Endothelial cell of umbilical vein (primary cell): ENCODE data around the gene MROH8. TPM values are rescaled to one million over a fixed set of nuclear protein-coding genes. Genes with fewer than 3 reads are reported as not detected.

Source experiments
- BruUV-seq: library from RNA; stranded (reverse); fragments of 400-500 nt; replicated peaks from 2 replicates; lab custom pipeline; 2021; lab: Mats Ljungman, UMichigan
- CTCF ChIA-PET: fragments of 300-600, 350-600 bp; sonication (Branson Sonifier 250); formaldehyde crosslinking; loops from one replicate; lab custom pipeline; 2021; ENCODE audit warnings: antibody characterized with exemption, inconsistent platforms; lab: Charles Lee
- POLR2A ChIA-PET: fragments of 300-600, 350-600 bp; sonication (Branson Sonifier 250); formaldehyde crosslinking; loops from one replicate; lab custom pipeline; 2021; ENCODE audit warnings: antibody characterized with exemption, inconsistent platforms; lab: Charles Lee
- DNase-seq: peaks from one replicate; pipeline ENCODE4 v3.0.0-alpha.2; 2011; ENCODE audit warnings: low read depth, low spot score
- FAIRE-seq: peaks from 2 replicates; lab custom pipeline; 2011; peaks lifted over from hg19 to GRCh38; lab: Jason Lieb, UNC
- H2AFZ ChIP-seq: 2 replicates; pipeline ENCODE4 v1.6.0; 2012; ENCODE audit warnings: low read depth, low read length, control low read depth, inconsistent platforms
- H3K27ac ChIP-seq: 2 replicates; pipeline ENCODE4 v1.5.1; 2011; ENCODE audit warnings: low read depth, mild to moderate bottlenecking, control low read depth, low read length, moderate library complexity; ENCODE audit not compliant: insufficient read depth
- H3K27me3 ChIP-seq, 2 experiments: 2 replicates each; pipeline versions ENCODE4 v1.6.0 to v1.6.1; 2011; ENCODE audit warnings: low read length in 2 of 2, mixed read lengths in 1 of 2; ENCODE audit not compliant: control insufficient read depth in 2 of 2, insufficient read depth in 2 of 2
- H3K36me3 ChIP-seq, 2 experiments: 2 replicates in 1 of 2; 3 replicates in 1 of 2; pipeline ENCODE4 v1.5.1; 2011; ENCODE audit warnings: low read length in 2 of 2, mild to moderate bottlenecking in 1 of 2, moderate library complexity in 1 of 2; ENCODE audit not compliant: control insufficient read depth in 2 of 2, insufficient read depth in 2 of 2; ENCODE audit errors: extremely low read depth in 1 of 2
- H3K4me1 ChIP-seq: 3 replicates; pipeline ENCODE4 v1.5.1; 2011; ENCODE audit warnings: mild to moderate bottlenecking, low read length; ENCODE audit not compliant: control insufficient read depth, insufficient read depth; ENCODE audit errors: extremely low read depth
- H3K4me2 ChIP-seq: 2 replicates; pipeline ENCODE4 v1.6.1; 2011; ENCODE audit warnings: low read length, control low read depth, mixed read lengths; ENCODE audit not compliant: insufficient read depth
- H3K4me3 ChIP-seq, 3 experiments: fragments of 200-600 bp in 1 of 3; sonication (generic), shearing (Covaris generic) in 1 of 3; replicated peaks in 1 of 3; 2 replicates each; pipeline ENCODE4 v1.5.1; 2011 to 2016; ENCODE audit warnings: control low read depth in 3 of 3, low read length in 3 of 3, mild to moderate bottlenecking in 2 of 3, inconsistent platforms in 1 of 3, low read depth in 1 of 3, moderate library complexity in 1 of 3; ENCODE audit not compliant: insufficient read depth in 1 of 3
- H3K79me2 ChIP-seq: 2 replicates; pipeline ENCODE4 v1.6.0; 2012; ENCODE audit warnings: low read length, inconsistent platforms; ENCODE audit not compliant: control insufficient read depth, insufficient read depth
- H3K9ac ChIP-seq: replicated peaks from 2 replicates; pipeline ENCODE3; 2011; ENCODE audit warnings: low read length, control low read depth; ENCODE audit not compliant: insufficient read depth; ENCODE audit errors: extremely low read depth
- H3K9me1 ChIP-seq: replicated peaks from 3 replicates; pipeline ENCODE4 v1.6.0; 2011; ENCODE audit warnings: mild to moderate bottlenecking, low read length; ENCODE audit not compliant: control insufficient read depth, insufficient read depth; ENCODE audit errors: extremely low read depth
- H3K9me3 ChIP-seq: replicated peaks from 2 replicates; pipeline ENCODE4 v1.5.1; 2012; ENCODE audit warnings: low read length, inconsistent platforms; ENCODE audit not compliant: control insufficient read depth, insufficient read depth
- H4K20me1 ChIP-seq: replicated peaks from 2 replicates; pipeline ENCODE3; 2011; ENCODE audit warnings: mild to moderate bottlenecking, low read length; ENCODE audit not compliant: control insufficient read depth, insufficient read depth; ENCODE audit errors: extremely low read depth
- EZH2 ChIP-seq: IDR thresholded peaks from 2 replicates; pipeline ENCODE4 v1.6.1; 2012; ENCODE audit warnings: borderline replicate concordance, low read depth, mild to moderate bottlenecking, moderate library complexity, low read length, inconsistent platforms; ENCODE audit not compliant: severe bottlenecking
- FOS ChIP-seq: IDR thresholded peaks from 2 replicates; pipeline ENCODE4 v1.6.1; 2011; ENCODE audit warnings: mild to moderate bottlenecking, low read length, moderate library complexity, borderline replicate concordance; ENCODE audit not compliant: insufficient read depth
- JUN ChIP-seq: IDR thresholded peaks from 2 replicates; pipeline ENCODE4 v1.6.1; 2011; ENCODE audit warnings: borderline replicate concordance, low read depth; ENCODE audit not compliant: insufficient read length, insufficient read depth
- MAX ChIP-seq: IDR thresholded peaks from 2 replicates; pipeline ENCODE4 v1.6.1; 2011; ENCODE audit not compliant: insufficient read depth, insufficient read length
- MYC ChIP-seq: IDR thresholded peaks from one replicate; pipeline ENCODE4 v1.6.1; 2011; ENCODE audit warnings: mild to moderate bottlenecking, low read depth, low read length
- POLR2A ChIP-seq: IDR thresholded peaks from 2 replicates; pipeline ENCODE4 v1.6.1; 2012; ENCODE audit warnings: low read depth, mild to moderate bottlenecking, control low read depth, low read length
- POLR2AphosphoS5 ChIP-seq: IDR thresholded peaks from 2 replicates; pipeline ENCODE4 v1.6.1; 2012; ENCODE audit warnings: low read depth, mild to moderate bottlenecking, control low read depth, low read length, moderate library complexity; ENCODE audit not compliant: insufficient read depth
- dilution Hi-C: fragments of 300-500 bp; cut with MboI; formaldehyde crosslinking; loops from one replicate; pipeline ENCODE4 v1.15.0; 2019; ENCODE audit warnings: low sequenced_read_pairs; ENCODE audit not compliant: extremely low pct_ligation_motif_present
- intact Hi-C: fragments of 100-400 bp; cut with micrococcal nuclease; formaldehyde crosslinking; loops from one replicate; pipeline ENCODE4 v1.10.0; 2022
- polyA plus RNA-seq, 4 experiments: library from polyadenylated mRNA; depleted of rRNA in 3 of 4; stranded (reverse) in 3 of 4; unstranded in 1 of 4; fragments of >200 nt; gene quantifications; 2 replicates each; pipeline versions ENCODE4 v1.2.1 to v1.2.3, GENCODE V29; 2011 to 2012; ENCODE audit warnings: missing spikeins in 1 of 4
- total RNA-seq: library from RNA; stranded (reverse); gene quantifications from 2 replicates; pipeline ENCODE4 v1.2.3, GENCODE V29; 2021
- TF ChIP-seq, protein P1 (sequence below), 2 donors: IDR thresholded peaks; 1 replicate in 1 of 2; 2 replicates in 1 of 2; pipeline ENCODE4 v1.5.1; 2011; ENCODE audit warnings: low read length in 2 of 2, mild to moderate bottlenecking in 2 of 2, moderate library complexity in 2 of 2, control low read depth in 1 of 2, inconsistent platforms in 1 of 2, low read depth in 1 of 2; ENCODE audit not compliant: insufficient read depth in 1 of 2; ENCODE audit errors: extremely low read depth in 1 of 2

The MROH8 gene
- total and polyA plus RNA-seq, 2 donors (not counting 3 experiments of a cell fraction or from before 2014, with no cell fraction given) = 1.3 to 1.5 TPM

GRCh38 chr20:37072293-37073196 lies 106.8 kb downstream of the MROH8 start:
- intact Hi-C loops (no loop called here), dilution Hi-C loops (no loop called here)
- no peaks in the 10 kb centered on the region for H3K9me1 ChIP-seq
- H3K9ac ChIP-seq = no peak overlapping the region
- H3K4me3 ChIP-seq = no peak overlapping the region
- H3K4me1 ChIP-seq = no peaks in the 10 kb centered on the region
- no peak overlapping the region for H2AFZ ChIP-seq
- no peak for FAIRE-seq
- TF ChIP-seq POLR2A = no peak
- no peak for TF ChIP-seq POLR2AphosphoS5
- TF ChIP-seq FOS = no peak
- no peak for TF ChIP-seq JUN
- H3K4me2 ChIP-seq = no peak overlapping the region
- no peaks in the 10 kb centered on the region for H3K9me3 ChIP-seq
- no peak overlapping the region for H3K27ac ChIP-seq
- H3K79me2 ChIP-seq = peaks cover 21% of the 10 kb centered on the region
- ChIA-PET CTCF (interaction anchor here (0.8 to 1.2 kb wide), 2 partner anchors 9 to 16 kb away, joined by 3 read pairs; no protein-coding TSS in a partner anchor), POLR2A (no interaction called here)
- BruUV-seq = no TSS peak
- no peaks in the 10 kb centered on the region for H3K27me3 ChIP-seq
- H4K20me1 ChIP-seq = no peaks in the 10 kb centered on the region
- DNase-seq = no peak
- H3K36me3 ChIP-seq = no peaks in the 10 kb centered on the region

DNA sequence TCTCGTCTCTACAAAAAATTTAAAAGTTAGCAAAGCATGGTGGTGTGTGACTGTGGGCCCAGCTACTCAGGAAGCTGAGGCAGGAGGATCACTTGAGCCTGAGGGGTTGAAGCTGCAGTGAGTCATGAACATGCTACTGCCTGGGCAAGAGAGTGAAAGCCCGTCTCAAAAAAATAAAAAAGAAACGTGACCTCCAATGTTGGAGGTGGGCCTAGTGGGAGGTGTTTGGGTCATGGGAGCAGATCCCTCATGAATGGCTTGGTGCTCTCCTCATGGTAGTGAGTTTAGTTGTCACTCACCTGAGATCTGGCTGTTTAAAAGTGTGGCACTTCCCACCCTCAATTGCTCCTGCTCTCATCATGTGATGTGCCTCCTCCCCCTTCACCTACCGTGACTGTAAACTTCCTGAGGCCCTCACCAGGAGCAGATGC lies 107.9 kb downstream of the MROH8 start:
- Histone ChIP-seq H3K4me3 (no peak overlapping the region), H3K9me3 (no peaks in the 10 kb centered on the region), H3K27ac (no peak overlapping the region), H3K9ac (no peak overlapping the region), H3K4me2 (no peak overlapping the region), H2AFZ (peak overlapping the region; percentile 5), H3K9me1 (no peaks in the 10 kb centered on the region), H3K27me3 (no peaks in the 10 kb centered on the region), H4K20me1 (no peaks in the 10 kb centered on the region), H3K79me2 (peaks cover 21% of the 10 kb centered on the region), H3K4me1 (no peaks in the 10 kb centered on the region), H3K36me3 (peaks cover 0 to 5% of the 10 kb centered on the region in 2 experiments)
- no TSS peak for BruUV-seq
- POLR2A ChIA-PET = no interaction called here
- DNase-seq (no peak), FAIRE-seq (no peak)
- TF ChIP-seq MYC (no peak), MAX (no peak), JUN (no peak), POLR2A (no peak), EZH2 (no peak), FOS (no peak), POLR2AphosphoS5 (no peak)
- TF ChIP-seq, protein P1, sequence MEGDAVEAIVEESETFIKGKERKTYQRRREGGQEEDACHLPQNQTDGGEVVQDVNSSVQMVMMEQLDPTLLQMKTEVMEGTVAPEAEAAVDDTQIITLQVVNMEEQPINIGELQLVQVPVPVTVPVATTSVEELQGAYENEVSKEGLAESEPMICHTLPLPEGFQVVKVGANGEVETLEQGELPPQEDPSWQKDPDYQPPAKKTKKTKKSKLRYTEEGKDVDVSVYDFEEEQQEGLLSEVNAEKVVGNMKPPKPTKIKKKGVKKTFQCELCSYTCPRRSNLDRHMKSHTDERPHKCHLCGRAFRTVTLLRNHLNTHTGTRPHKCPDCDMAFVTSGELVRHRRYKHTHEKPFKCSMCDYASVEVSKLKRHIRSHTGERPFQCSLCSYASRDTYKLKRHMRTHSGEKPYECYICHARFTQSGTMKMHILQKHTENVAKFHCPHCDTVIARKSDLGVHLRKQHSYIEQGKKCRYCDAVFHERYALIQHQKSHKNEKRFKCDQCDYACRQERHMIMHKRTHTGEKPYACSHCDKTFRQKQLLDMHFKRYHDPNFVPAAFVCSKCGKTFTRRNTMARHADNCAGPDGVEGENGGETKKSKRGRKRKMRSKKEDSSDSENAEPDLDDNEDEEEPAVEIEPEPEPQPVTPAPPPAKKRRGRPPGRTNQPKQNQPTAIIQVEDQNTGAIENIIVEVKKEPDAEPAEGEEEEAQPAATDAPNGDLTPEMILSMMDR (IDR thresholded peaks at IDR 0.05; ENCODE audit: extremely low read depth in 1 of 2, insufficient read depth in 1 of 2, low read depth in 1 of 2, low read length in 2 of 2) = no peak
- CTCF ChIA-PET = no interaction called here
- intact Hi-C loops = no loop called here
- dilution Hi-C loops = no loop called here
